Measurements from ENCODE around the gene EEF2K. TPM values are rescaled to one million over a fixed set of nuclear protein-coding genes. Genes with fewer than 3 reads are reported as not detected.

The EEF2K gene
- polyA plus RNA-seq, 3 donors = 0.85 to 6.5 (median 1.7) TPM

- DNase-seq = no peak
- Histone ChIP-seq H4K20me1 (ENCODE audit: insufficient read depth, low read length) (no peaks in the 10 kb centered on the region), H3K79me2 (ENCODE audit: insufficient read depth, low read length) (no peaks in the 10 kb centered on the region), H3K4me2 (replicated peaks; ENCODE audit: extremely low read depth, low read length, poor library complexity, severe bottlenecking) (no peak overlapping the region), H3K4me3 (replicated peaks in 1 of 3; ENCODE audit: low read depth in 2 of 3, low read length in 3 of 3) (no peak overlapping the region), H3K27ac (ENCODE audit: low read depth in 1 of 2, low read length in 2 of 2) (no peak overlapping the region), H3K9ac (ENCODE audit: insufficient read depth, low read length, poor library complexity, severe bottlenecking) (no peak overlapping the region), H3K4me1 (ENCODE audit: control insufficient read depth in 1 of 2, insufficient read depth in 2 of 2, low read length in 2 of 2) (no peaks in the 10 kb centered on the region), H3K36me3 (replicated peaks in 1 of 2; ENCODE audit: control insufficient read depth in 1 of 2, insufficient read depth in 2 of 2, low read length in 2 of 2) (peaks cover 21 to 55% of the 10 kb centered on the region in 2 donors), H2AFZ (ENCODE audit: insufficient read depth, low read depth, low read length, poor library complexity, severe bottlenecking) (no peak overlapping the region), H3K27me3 (ENCODE audit: control insufficient read depth in 2 of 2, insufficient read depth in 2 of 2, low read length in 2 of 2) (no peaks in the 10 kb centered on the region), H3K9me3 (replicated peaks in 1 of 2; ENCODE audit: control insufficient read depth in 1 of 2, insufficient read depth in 1 of 2, low read length in 2 of 2) (no peaks in the 10 kb centered on the region)
- Mint-ChIP-seq H3K27me3 (ENCODE audit: low read depth in 3 of 3) (no peaks in the 10 kb centered on the region), H3K4me3 (no peak overlapping the region), H3K36me3 (peaks cover 49 to 56% of the 10 kb centered on the region in 2 donors), H3K27ac (peak overlapping the region in 1 of 7 donors; percentile 50), H3K9me3 (peaks cover 0 to 4% (median 0%) of the 10 kb centered on the region in 7 donors), H3K4me1 (no peaks in the 10 kb centered on the region)
- WGBS (ENCODE audit: insufficient coverage) = no CpG with 5 or more reads among the region's 5 CpGs
- intact Hi-C loops (cut with micrococcal nuclease) = no loop called here
- TF ChIP-seq, protein P1, sequence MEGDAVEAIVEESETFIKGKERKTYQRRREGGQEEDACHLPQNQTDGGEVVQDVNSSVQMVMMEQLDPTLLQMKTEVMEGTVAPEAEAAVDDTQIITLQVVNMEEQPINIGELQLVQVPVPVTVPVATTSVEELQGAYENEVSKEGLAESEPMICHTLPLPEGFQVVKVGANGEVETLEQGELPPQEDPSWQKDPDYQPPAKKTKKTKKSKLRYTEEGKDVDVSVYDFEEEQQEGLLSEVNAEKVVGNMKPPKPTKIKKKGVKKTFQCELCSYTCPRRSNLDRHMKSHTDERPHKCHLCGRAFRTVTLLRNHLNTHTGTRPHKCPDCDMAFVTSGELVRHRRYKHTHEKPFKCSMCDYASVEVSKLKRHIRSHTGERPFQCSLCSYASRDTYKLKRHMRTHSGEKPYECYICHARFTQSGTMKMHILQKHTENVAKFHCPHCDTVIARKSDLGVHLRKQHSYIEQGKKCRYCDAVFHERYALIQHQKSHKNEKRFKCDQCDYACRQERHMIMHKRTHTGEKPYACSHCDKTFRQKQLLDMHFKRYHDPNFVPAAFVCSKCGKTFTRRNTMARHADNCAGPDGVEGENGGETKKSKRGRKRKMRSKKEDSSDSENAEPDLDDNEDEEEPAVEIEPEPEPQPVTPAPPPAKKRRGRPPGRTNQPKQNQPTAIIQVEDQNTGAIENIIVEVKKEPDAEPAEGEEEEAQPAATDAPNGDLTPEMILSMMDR (IDR thresholded peaks at IDR 0.05) = no peak
Observed at GRCh38 chr16:22282254-22282892, 76.3 kb downstream of the EEF2K start.

GRCh38 chr16:22284637-22285036 is 78.6 kb downstream of the EEF2K start:
- H3K27ac ChIP-seq (ENCODE audit: low read depth in 1 of 2, low read length in 2 of 2) = no peak overlapping the region
- H3K79me2 ChIP-seq (ENCODE audit: insufficient read depth, low read length) = no peaks in the 10 kb centered on the region
- H3K4me1 ChIP-seq (ENCODE audit: control insufficient read depth in 1 of 2, insufficient read depth in 2 of 2, low read length in 2 of 2) = no peaks in the 10 kb centered on the region
- peaks cover 21 to 45% of the 10 kb centered on the region in 2 donors for H3K36me3 ChIP-seq (replicated peaks in 1 of 2; ENCODE audit: control insufficient read depth in 1 of 2, insufficient read depth in 2 of 2, low read length in 2 of 2)
- no peaks in the 10 kb centered on the region for H4K20me1 ChIP-seq (ENCODE audit: insufficient read depth, low read length)
- Mint-ChIP-seq H3K27me3 (ENCODE audit: low read depth in 3 of 3) (no peaks in the 10 kb centered on the region), H3K9me3 (peaks cover 0 to 4% (median 0%) of the 10 kb centered on the region in 7 donors), H3K4me1 (no peaks in the 10 kb centered on the region), H3K4me3 (no peak overlapping the region), H3K27ac (no peak overlapping the region), H3K36me3 (peaks cover 38 to 44% of the 10 kb centered on the region in 2 donors)
- no peaks in the 10 kb centered on the region for H3K9me3 ChIP-seq (replicated peaks in 1 of 2; ENCODE audit: control insufficient read depth in 1 of 2, insufficient read depth in 1 of 2, low read length in 2 of 2)
- H2AFZ ChIP-seq (ENCODE audit: insufficient read depth, low read depth, low read length, poor library complexity, severe bottlenecking) = no peak overlapping the region
- no peak for DNase-seq
- H3K27me3 ChIP-seq (ENCODE audit: control insufficient read depth in 2 of 2, insufficient read depth in 2 of 2, low read length in 2 of 2) = no peaks in the 10 kb centered on the region
- no peak overlapping the region for H3K9ac ChIP-seq (ENCODE audit: insufficient read depth, low read length, poor library complexity, severe bottlenecking)
- H3K4me3 ChIP-seq (replicated peaks in 1 of 3; ENCODE audit: low read depth in 2 of 3, low read length in 3 of 3) = no peak overlapping the region
- TF ChIP-seq, protein P1 (IDR thresholded peaks at IDR 0.05) = no peak
- intact Hi-C loops (cut with micrococcal nuclease) = no loop called here
- 90% methylated on average over 6 of the region's 9 CpGs for WGBS (ENCODE audit: insufficient coverage)
- no peak overlapping the region for H3K4me2 ChIP-seq (replicated peaks; ENCODE audit: extremely low read depth, low read length, poor library complexity, severe bottlenecking)

All from CD14-positive monocyte (primary cell).